Retina (tissue), 1 donor: ENCODE data around the gene TWIST2.

Source experiments
- DNase-seq: peaks from one replicate; pipeline ENCODE4 v3.0.0-alpha.2; 2016

The TWIST2 gene

GRCh38 chr2:238907717-238908173, 59.9 kb downstream of the TWIST2 start:
- DNase-seq = no peak

- DNase-seq = peak; percentile 65
Observed at GRCh38 chr2:238908960-238909951, 61.4 kb downstream of the TWIST2 start.

DNA sequence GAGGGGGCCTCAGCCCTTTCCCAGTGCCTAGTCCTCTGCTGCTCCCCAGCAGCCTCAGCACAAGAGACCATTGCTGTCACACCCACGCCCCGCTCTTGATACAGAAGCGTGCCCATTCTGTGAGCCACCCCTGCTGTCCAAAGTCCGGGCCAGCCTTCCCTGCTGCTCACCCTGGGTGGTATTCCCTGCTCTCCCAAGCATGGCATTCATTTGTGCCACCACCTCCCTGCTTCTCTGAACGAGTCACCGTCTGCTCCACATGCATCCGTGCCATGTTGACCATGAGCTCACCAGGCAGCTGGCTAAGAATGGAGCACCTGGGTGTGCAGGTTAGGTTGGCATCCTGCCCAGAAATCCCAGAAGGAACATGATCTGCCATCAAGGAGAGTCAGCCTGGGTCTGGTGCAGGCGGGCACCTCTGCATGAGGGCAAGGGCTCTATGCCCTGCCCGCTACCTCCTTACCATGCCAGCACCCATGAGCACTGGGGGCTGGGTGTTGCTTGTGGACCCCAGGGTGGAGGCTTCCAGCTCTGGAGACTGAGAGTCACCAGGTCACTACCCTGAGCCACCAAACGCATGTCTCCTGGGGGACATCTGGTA, 63.0 kb downstream of the TWIST2 start:
- no peak for DNase-seq

DNA sequence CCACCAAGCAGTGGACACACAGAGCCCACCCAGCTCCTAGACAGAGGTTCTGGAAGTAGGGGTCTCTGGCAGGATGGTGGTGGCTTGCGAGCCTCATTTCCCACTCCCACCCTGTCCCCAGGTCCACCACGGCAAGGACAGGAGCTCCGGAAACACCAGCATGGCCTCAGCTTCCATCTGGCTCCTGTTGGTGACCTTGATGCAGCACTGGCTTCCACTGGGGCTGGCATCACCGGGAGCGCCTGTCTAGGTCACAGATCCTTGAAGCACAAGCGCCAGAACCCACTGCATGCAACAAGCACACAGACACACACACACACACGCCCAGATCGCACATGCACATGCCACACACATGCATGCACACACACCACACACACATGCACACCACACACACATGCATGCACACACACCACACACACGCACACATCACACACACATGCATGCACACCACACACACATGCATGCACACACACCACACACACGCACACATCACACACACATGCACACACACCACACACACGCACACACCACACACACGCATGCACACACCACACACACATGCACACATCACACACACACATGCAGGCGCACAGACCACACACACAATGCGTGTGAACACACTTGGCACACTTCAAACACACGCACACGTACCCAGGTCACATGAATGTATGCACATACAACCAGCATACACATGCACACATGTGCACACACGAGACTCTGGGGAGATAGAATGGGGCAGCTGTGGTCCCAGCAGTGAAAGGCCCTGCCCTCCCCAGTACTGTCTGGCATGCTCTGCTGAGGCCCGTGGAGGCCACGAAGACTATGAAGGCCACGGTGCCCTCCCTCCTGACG, 63.7 kb downstream of the TWIST2 start:
- no peak for DNase-seq

DNA sequence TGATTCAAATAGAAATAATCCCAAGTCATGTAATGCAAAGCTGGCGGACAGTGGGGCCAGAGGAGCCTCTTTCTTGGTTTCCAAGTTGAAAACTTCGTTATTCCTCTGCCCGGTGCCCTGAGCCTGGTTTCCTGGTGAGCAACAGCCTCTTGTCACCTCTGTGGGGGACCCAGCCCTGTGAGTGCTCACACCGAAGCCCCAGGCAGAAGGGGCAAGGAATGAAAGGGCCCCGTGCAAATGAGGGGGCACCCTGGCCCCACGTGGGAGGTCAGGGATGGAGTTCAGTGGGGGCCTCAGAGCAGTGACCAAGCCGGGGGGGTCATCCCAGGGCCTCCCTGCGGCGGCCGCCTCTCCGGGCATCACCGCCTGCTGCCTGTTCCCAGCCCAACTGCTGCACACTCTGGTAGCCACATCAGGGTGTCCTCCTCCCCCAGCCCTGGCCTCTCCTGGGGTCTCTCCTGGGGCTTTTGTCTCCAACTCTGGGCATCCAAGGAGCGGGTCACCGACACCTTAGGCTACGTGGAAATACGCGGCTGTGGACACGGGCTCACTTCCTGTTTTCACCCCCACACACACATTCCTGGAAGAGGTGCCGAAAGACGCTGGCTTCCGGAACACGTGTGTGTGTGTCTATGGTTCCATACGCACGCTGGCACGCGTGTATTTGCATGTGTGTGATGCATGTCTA, 64.5 kb downstream of the TWIST2 start:
- DNase-seq = no peak

DNA sequence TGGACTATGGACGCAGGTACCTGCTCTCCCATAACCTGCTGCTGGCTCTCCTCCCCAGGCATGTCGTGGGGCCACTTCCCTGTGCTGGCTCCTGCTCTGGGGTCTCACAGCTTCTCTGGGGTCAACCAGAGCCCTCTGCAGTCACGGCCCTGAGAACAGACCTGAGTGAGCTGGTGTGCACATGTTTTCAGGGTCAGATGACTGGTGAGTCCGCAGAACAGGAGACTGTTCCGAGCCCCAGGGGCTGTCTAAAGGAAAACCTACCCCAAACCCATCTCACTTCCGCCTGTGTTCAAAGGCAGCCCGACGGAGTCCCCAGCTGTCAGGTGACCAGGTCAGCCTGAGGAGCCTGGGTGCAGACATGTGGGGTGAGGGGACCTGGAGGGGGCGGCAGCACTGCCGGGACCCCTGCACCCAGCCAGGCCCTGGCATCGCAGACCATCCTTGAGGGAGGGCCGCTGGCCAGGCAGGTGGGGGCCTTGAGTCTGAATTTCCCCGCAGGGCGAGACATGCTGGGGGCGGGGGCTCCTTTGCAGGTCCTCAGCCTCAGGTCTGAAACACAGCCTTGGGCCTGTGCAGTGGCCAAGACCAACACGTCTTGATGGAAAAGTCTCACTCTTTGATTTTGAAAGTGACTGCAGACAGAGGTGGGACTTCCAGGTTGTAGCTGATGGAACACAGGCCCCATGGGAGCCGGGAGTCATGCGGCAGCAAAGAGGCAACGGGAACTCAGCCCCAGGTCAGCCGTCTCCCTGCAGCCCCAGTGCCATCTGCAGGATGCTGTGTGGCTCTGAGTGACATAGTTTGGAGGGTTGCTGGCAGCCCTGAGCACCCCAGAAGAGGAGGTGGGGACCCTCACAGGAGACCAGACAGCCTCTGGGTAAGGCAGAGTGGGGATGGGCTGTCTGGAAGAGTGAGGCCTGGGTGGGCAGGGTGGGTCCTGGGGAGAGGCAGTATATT, 65.3 kb downstream of the TWIST2 start:
- no peak for DNase-seq

- no peak for DNase-seq
Observed at GRCh38 chr2:238913931-238914647, 66.2 kb downstream of the TWIST2 start.

GRCh38 chr2:238914648-238915015, 66.7 kb downstream of the TWIST2 start:
- no peak for DNase-seq

GRCh38 chr2:238915196-238915595, 67.3 kb downstream of the TWIST2 start:
- no peak for DNase-seq

- no peak for DNase-seq
Observed at GRCh38 chr2:238915596-238915995, 67.7 kb downstream of the TWIST2 start.

- DNase-seq = no peak
Observed at GRCh38 chr2:238916176-238916874, 68.4 kb downstream of the TWIST2 start.

- no peak for DNase-seq
Observed at GRCh38 chr2:238916875-238917590, 69.1 kb downstream of the TWIST2 start.

DNA sequence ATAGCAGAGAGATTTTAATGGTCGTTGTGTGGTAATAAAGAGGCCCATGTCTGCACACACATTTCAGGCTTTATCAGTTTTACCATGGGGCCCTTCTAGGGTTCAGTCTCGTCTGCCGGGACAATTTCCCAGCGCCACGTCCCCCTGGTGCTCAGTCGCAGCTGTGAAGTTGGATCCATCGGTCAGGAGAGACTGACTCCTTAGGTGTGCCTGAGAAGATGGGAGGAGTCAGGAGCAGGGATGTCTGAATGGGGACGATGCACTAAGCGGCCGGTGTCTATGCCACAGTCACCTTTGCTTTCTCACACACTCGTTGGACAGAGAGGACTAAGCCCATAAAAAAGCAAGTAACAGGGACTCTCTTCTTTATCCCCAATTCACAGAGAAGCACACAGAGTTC, 71.4 kb downstream of the TWIST2 start:
- DNase-seq = no peak

DNA sequence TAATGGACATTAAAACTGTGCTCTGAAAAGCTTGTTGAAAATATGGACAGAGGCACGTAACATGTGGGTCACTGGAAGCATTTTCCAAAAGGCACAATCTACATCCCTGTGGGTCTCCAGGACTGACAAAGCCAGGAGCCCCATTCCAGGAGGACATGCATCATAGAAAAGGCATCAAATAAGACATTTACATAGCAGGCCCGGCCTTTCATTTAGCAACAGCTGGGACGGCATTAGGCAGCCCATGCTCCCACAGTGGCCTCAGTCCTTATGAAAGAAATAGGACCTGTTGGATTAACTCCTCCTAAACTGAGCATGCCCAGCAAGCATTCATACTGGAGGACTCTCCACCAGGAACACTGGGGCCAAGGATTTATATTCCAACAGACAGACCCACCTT, 72.2 kb downstream of the TWIST2 start:
- no peak for DNase-seq

GRCh38 chr2:238920601-238921001, 72.7 kb downstream of the TWIST2 start:
- no peak for DNase-seq

- no peak for DNase-seq
Observed at GRCh38 chr2:238921259-238921658, 73.4 kb downstream of the TWIST2 start.

GRCh38 chr2:238921681-238922319, 73.9 kb downstream of the TWIST2 start:
- no peak for DNase-seq

DNA sequence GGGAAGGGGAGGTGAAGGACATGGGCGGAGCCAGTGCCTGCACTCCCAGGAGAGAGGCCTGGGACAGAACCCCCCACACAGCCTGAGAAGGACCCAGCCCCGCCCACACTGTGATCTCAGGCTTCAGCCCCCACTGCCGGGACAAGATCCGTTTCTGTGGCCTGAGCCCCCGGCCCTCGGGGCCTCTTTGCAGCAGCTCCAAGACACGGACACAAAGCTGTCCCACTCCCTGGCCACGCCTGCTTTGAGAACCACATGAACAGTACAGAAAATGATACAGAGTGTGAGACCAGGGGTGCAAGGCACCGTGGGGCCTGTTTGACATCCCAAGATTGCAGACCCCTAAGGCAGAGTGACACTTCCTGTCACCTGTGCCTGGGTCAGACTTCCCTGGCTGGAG, 74.5 kb downstream of the TWIST2 start:
- DNase-seq = no peak

- no peak for DNase-seq
Observed at GRCh38 chr2:238924032-238924431, 76.1 kb downstream of the TWIST2 start.
